DND-41 (cell line): ENCODE results near the gene NFASC.

Experiments
- ATAC-seq: fragments of 200-7000 bp; cut with Tn5 transposase; 3 replicates; pipeline ENCODE4 v1.9.1; 2021; ENCODE audit warnings: low read depth; ENCODE audit not compliant: insufficient read depth
- DNase-seq: peaks from one replicate; pipeline ENCODE4 v3.0.0-alpha.2; 2020
- H2AFZ ChIP-seq: 2 replicates; pipeline ENCODE4 v1.6.0; 2012; ENCODE audit warnings: low read depth, low read length
- H3K27ac ChIP-seq: 2 replicates; pipeline ENCODE4 v1.5.1; 2012; ENCODE audit warnings: low read length, inconsistent platforms
- H3K27me3 ChIP-seq: fragments of 200-600 bp; sonication (generic); 2 replicates; pipeline ENCODE4 v1.6.0; 2012; ENCODE audit warnings: low read length, mild to moderate bottlenecking, inconsistent platforms; ENCODE audit not compliant: insufficient read depth, poor library complexity
- H3K36me3 ChIP-seq: 2 replicates; pipeline ENCODE4 v1.5.1; 2012; ENCODE audit warnings: low read length, inconsistent platforms; ENCODE audit not compliant: insufficient read depth
- H3K4me1 ChIP-seq: 2 replicates; pipeline ENCODE4 v1.5.1; 2012; ENCODE audit warnings: mild to moderate bottlenecking, low read length; ENCODE audit not compliant: insufficient read depth
- H3K4me2 ChIP-seq: 2 replicates; pipeline ENCODE4 v1.6.0; 2012; ENCODE audit warnings: mild to moderate bottlenecking, moderate library complexity, low read length, inconsistent platforms; ENCODE audit not compliant: insufficient read depth
- H3K4me3 ChIP-seq, 2 experiments: fragments of 200-600 bp in 1 of 2; shearing (Covaris generic) in 1 of 2; 2 replicates each; pipeline ENCODE4 v1.5.1; 2012 to 2016; ENCODE audit warnings: inconsistent platforms in 2 of 2, low read length in 2 of 2, mild to moderate bottlenecking in 2 of 2, low read depth in 1 of 2, moderate library complexity in 1 of 2
- H3K79me2 ChIP-seq: 2 replicates; pipeline ENCODE4 v1.6.0; 2012; ENCODE audit warnings: low read length, inconsistent platforms; ENCODE audit not compliant: insufficient read depth
- H3K9ac ChIP-seq: 2 replicates; pipeline ENCODE4 v1.6.0; 2012; ENCODE audit warnings: low read depth, mild to moderate bottlenecking, inconsistent platforms, low read length, moderate library complexity
- H3K9me3 ChIP-seq: 2 replicates; pipeline ENCODE4 v1.5.1; 2012; ENCODE audit warnings: low read length, moderate library complexity, mild to moderate bottlenecking, inconsistent platforms; ENCODE audit not compliant: insufficient read depth, severe bottlenecking
- H4K20me1 ChIP-seq: 2 replicates; pipeline ENCODE4 v1.6.0; 2012; ENCODE audit warnings: low read length; ENCODE audit not compliant: insufficient read depth
- CTCF ChIP-seq: IDR thresholded peaks from 2 replicates; pipeline ENCODE4 v1.5.1; 2012; ENCODE audit warnings: borderline replicate concordance, low read length, moderate library complexity, mild to moderate bottlenecking; ENCODE audit not compliant: poor library complexity, severe bottlenecking; ENCODE audit errors: extremely low read depth
- EZH2 ChIP-seq: IDR thresholded peaks from 3 replicates; pipeline ENCODE4 v1.6.1; 2012; ENCODE audit warnings: borderline replicate concordance, low read depth, mild to moderate bottlenecking, moderate library complexity, low read length, inconsistent platforms; ENCODE audit not compliant: severe bottlenecking

Gene NFASC

GRCh38 chr1:204988196-204988595 lies 117.5 kb downstream of the NFASC start:
- Histone ChIP-seq H2AFZ (no peak overlapping the region), H3K9me3 (no peaks in the 10 kb centered on the region), H3K4me3 (no peak overlapping the region), H3K27me3 (peaks cover 27% of the 10 kb centered on the region), H3K9ac (no peak overlapping the region), H3K4me1 (no peaks in the 10 kb centered on the region), H3K27ac (no peak overlapping the region), H3K4me2 (no peak overlapping the region), H3K79me2 (no peaks in the 10 kb centered on the region), H3K36me3 (no peaks in the 10 kb centered on the region), H4K20me1 (peaks cover 5% of the 10 kb centered on the region; the same call in 1 of the 2 replicates)
- ATAC-seq: no peak
- TF ChIP-seq EZH2 (no peak), CTCF (no peak)
- no peak for DNase-seq

- H2AFZ ChIP-seq: no peak overlapping the region
- H3K4me2 ChIP-seq: no peak overlapping the region
- no peaks in the 10 kb centered on the region for H3K36me3 ChIP-seq
- peaks cover 20% of the 10 kb centered on the region for H3K27me3 ChIP-seq
- no peaks in the 10 kb centered on the region for H3K79me2 ChIP-seq
- H4K20me1 ChIP-seq: peaks cover 10% of the 10 kb centered on the region; the same call in 1 of the 2 replicates
- DNase-seq (peak; percentile 57), ATAC-seq (peak; percentile 89)
- peak; percentile 95 for TF ChIP-seq CTCF
- TF ChIP-seq EZH2: no peak
- H3K4me3 ChIP-seq: no peak overlapping the region
- H3K9me3 ChIP-seq: no peaks in the 10 kb centered on the region
- H3K4me1 ChIP-seq: no peaks in the 10 kb centered on the region
- no peak overlapping the region for H3K9ac ChIP-seq
- no peak overlapping the region for H3K27ac ChIP-seq
Measured at GRCh38 chr1:204989266-204990058, 118.8 kb downstream of the NFASC start.

- no peak overlapping the region for H2AFZ ChIP-seq
- no peak overlapping the region for H3K4me3 ChIP-seq
- no peak for DNase-seq
- no peak overlapping the region for H3K9ac ChIP-seq
- peaks cover 16% of the 10 kb centered on the region for H3K27me3 ChIP-seq
- no peaks in the 10 kb centered on the region for H3K9me3 ChIP-seq
- no peak overlapping the region for H3K27ac ChIP-seq
- H3K4me1 ChIP-seq: no peaks in the 10 kb centered on the region
- TF ChIP-seq EZH2: no peak
- TF ChIP-seq CTCF: no peak
- no peak for ATAC-seq
- no peaks in the 10 kb centered on the region for H3K79me2 ChIP-seq
- peaks cover 7% of the 10 kb centered on the region; the same call in 1 of the 2 replicates for H4K20me1 ChIP-seq
- H3K4me2 ChIP-seq: no peak overlapping the region
- no peaks in the 10 kb centered on the region for H3K36me3 ChIP-seq
Measured at GRCh38 chr1:204990059-204990664, 119.5 kb downstream of the NFASC start.
